T-helper 2 cell treated with Interferon-gamma antibody and Interleukin-4, amounts not matched to agents 100 ng/mL and 5 ng/mL, for 36 hours (primary cell): ENCODE results near the gene RPS27A. TPM values are rescaled to one million over a fixed set of nuclear protein-coding genes. Genes with fewer than 3 reads are reported as not detected.

ENCODE experiments used
- total RNA-seq: library from RNA; stranded (reverse); gene quantifications from 2 replicates; pipeline ENCODE4 v1.2.3, GENCODE V29; 2022

The RPS27A gene
- total RNA-seq, 1 donor from 2014 or later: 932 TPM

Other genes starting within 250 kb of the RPS27A start
- 88.5 and 95.4 TPM in 2 replicates for gene RTN4, start 182.2 kb upstream of the RPS27A start, total RNA-seq
- 13.6 and 14.6 TPM in 2 replicates for gene CLHC1, start 395 bp upstream of the RPS27A start, total RNA-seq
- 24.6 and 24.9 TPM in 2 replicates for gene MTIF2, start 36.5 kb downstream of the RPS27A start, total RNA-seq
- 14.4 and 21.0 TPM in 2 replicates for gene CCDC88A, start 187.2 kb downstream of the RPS27A start, total RNA-seq